GM21360 (cell line): Measurements from ENCODE around the gene FAM90A1.
A peak's percentile ranks its signal among the peaks of the same experiment; 100 is the strongest.
"Not testable (repeated sequence)": the region's sequence is repeated elsewhere in the genome, so short reads cannot be mapped to it uniquely, and the experiment has no call there.

Experiments used
- ATAC-seq: cut with Tn5 transposase; IDR thresholded peaks from one replicate; pipeline ENCODE4 v1.9.1; 2021; ENCODE audit warnings: mild to moderate bottlenecking, moderate library complexity; ENCODE audit not compliant: unreplicated experiment

FAM90A1 gene, protein sequence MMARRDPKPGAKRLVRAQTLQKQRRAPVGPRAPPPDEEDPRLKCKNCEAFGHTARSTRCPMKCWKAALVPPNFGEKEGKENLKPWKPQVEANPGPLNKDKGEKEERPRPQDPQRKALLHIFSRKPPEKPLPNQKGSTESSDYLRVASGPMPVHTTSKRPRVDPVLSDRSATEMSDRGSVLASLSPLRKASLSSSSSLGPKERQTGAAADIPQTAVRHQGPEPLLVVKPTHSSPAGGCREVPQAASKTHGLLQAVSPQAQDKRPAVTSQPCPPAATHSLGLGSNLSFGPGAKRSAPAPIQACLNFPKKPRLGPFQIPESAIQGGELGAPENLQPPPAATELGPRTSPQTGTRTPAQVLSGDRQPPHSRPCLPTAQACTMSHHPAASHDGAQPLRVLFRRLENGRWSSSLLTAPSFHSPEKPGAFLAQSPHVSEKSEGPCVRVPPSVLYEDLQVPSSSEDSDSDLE

DNA sequence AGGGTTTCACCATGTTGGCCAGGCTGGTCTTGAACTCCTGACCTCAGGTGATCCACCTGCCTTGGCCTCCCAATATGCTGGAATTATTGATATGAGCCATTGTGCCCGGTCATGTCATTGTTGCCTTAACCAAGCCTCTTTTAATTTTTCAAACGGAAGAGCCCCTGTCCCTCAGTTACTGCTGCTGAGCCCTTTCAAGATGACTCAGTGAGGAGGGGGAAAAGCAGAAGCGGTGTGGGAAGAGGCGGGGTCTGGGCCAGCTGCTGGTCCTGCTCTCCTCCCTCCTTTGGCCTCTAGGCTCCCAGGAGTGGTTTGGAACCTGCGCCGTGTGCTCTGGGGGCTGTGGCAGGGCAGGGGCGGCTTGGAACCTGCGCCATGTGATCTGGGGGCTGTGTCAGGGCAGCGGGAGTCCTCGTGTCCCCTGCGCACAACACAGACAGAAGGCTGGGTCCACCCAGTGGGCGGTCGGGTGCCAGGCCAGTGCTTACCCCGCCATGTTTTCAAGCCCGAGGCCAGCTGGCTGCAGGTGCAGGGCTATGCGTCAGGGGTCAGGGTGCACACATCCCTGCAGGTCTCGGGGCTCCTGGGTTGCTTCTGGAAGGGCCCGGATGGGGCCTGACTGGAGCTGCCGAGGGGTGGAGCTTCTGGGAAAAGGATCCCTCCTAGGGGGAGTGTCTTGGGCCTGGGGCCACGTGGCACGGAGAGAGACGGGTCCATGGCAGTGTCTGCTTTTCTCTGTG is at the start of gene FAM90A1:
FAM90A1 (minus strand) TSS at position 627 of the 740 bp plus-strand sequence. CDS start 2,786 bp downstream, outside the sequence.
- not testable (repeated sequence) for ATAC-seq

DNA sequence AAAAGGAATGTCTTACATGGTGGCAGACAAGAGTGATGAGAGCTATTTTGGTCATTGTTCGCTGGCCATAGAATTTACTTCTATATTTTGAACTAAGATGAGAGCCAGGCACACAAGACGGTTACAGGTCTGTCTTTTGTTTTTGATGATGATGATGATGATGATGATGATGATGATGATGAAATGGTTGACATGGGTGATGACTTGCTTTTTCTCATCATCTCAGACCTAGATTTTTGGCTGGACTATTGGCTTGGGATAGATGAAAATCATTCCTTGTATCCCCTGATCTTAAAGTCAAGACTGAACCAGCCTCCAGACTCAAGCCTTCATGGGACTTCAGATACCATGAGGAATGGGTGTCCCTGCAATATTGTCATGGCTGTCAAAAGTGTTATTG is 49.0 kb upstream of the FAM90A1 start:
- ATAC-seq, result not testable (repeated sequence)

- ATAC-seq, result not testable (repeated sequence)
Measured at GRCh38 chr12:8266706-8267105, 39.3 kb upstream of the FAM90A1 start.

GRCh38 chr12:8264236-8264635 is 36.8 kb upstream of the FAM90A1 start:
- ATAC-seq, result not testable (repeated sequence)

- not testable (repeated sequence) for ATAC-seq
Measured at GRCh38 chr12:8261111-8261554, 33.7 kb upstream of the FAM90A1 start.

DNA sequence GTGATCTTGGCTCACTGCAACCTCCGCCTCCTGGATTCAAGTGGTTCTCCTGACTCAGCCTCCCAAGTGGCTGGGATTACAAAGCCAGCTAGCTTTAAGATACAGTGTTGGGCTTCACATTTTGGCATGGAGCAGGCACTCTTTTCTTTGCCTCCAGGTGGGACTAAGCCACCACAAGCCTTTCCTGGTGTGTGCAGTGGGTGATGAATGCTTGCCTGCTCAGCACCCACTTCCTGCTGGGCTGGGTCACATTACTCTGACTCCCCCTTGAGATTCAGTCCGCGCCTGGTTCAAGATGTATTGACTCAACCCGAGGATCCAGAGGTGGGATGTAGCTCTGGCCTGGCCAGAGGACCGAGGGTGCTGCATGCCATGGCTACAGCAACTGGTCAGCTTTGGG is 28.9 kb upstream of the FAM90A1 start:
- ATAC-seq, result not testable (repeated sequence)

- not testable (repeated sequence) for ATAC-seq
Measured at GRCh38 chr12:8254705-8255104, 27.3 kb upstream of the FAM90A1 start.

DNA sequence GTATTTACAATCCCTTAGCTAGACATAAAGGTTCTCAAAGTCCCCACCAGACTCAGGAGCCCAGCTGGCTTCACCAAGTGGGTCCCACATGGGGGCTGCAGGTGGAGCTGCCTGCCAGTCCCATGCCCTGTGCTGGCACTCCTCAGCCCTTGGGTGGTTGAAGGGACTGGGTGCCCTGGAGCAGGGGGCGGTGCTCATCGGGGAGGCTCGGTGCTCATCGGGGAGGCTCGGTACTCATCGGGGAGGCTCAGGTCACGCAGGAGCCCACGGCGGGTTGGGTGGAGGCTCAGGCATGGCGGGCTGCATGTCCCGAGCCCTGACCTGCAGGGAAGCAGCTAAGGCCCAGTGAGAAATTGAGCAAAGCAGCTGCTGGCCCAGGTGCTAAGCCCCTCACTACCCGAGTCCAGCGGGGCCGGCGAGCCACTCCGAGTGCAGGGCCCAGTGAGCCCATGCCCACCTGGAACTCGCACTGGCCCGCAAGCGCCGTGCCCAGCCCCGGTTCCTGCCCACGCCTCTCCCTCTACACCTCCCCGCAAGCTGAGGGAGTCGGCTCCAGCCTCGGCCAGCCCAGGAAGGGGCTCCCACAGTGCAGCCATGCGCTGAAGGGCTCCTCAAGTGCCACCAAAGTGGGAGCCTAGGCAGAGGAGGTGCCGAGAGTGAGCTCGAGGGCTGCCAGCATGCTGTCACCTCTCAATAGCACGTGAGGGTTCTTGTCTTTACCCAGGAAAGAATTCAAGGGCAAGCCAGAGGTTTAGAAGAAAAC is 24.8 kb upstream of the FAM90A1 start:
- ATAC-seq, result not testable (repeated sequence)

DNA sequence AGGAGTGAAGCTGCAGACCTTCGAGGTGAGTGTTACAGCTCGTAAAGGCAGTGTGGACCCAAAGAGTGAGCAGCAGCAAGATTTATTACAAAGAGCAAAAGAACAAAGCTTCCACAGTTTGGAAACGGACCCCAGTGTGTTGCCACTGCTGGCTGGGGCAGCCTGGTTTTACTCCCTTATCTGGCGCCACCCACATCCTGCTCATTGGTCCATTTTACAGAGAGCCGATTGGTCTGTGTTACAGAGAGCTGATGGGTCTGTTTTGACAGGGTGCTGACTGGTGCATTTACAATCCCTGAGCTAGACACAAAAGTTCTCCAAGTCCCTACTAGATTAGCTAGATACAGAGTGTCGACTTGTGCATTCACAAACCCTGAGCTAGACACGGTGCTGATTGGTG is 24.2 kb upstream of the FAM90A1 start:
- not testable (repeated sequence) for ATAC-seq

DNA sequence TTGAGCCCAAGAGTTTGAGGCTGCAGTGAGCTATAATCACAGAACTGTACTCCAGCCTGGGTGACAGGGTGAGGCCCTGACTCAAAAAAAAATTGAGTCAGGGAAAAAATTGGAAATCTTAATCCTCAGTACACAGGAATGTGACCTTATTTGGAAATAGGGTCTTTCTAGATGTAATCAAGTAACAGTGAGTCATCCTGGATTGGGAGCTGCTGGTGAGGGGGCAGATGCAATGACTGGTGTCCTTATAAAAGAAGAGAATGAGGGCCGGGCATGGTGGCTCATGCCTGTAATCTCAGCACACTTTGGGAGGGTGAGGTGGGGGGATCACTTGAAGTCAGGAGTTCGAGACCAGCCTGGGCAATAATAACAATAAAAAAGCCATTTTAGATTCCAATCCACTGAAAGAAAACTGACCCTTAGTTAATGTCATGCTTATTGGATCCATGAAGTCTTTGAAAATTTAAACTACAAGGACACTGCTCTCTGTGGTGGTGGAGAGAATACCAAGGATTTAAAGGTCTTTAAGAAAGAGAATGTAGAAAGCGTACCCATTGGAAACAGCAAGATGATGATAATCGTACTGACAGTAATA is 19.6 kb upstream of the FAM90A1 start:
- ATAC-seq, result not testable (repeated sequence)

DNA sequence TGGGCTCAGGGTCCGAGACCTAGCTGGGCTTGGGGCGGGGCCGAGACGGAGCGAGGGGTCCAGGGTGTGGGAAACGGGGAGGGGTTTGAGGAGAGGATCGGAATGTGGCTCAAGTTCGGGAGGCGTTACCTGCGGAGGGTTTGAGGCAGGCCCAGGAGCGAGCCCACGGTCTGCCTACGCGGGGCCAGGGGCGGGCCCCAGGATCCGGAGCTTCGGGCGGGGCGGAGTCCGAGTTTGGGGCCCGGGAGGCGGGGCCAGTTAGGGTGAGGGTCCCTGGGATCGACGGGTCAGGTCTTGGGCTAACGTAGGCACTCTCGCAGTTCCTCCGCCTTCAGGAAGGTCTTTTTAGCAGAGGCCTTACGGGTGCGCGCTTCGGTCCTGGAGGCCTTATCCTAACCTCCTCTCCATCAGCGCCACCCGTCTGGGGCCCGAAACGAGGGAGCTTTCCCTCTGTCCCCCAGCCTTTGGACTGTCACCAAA is 16.3 kb upstream of the FAM90A1 start:
- peak; percentile 22 for ATAC-seq

DNA sequence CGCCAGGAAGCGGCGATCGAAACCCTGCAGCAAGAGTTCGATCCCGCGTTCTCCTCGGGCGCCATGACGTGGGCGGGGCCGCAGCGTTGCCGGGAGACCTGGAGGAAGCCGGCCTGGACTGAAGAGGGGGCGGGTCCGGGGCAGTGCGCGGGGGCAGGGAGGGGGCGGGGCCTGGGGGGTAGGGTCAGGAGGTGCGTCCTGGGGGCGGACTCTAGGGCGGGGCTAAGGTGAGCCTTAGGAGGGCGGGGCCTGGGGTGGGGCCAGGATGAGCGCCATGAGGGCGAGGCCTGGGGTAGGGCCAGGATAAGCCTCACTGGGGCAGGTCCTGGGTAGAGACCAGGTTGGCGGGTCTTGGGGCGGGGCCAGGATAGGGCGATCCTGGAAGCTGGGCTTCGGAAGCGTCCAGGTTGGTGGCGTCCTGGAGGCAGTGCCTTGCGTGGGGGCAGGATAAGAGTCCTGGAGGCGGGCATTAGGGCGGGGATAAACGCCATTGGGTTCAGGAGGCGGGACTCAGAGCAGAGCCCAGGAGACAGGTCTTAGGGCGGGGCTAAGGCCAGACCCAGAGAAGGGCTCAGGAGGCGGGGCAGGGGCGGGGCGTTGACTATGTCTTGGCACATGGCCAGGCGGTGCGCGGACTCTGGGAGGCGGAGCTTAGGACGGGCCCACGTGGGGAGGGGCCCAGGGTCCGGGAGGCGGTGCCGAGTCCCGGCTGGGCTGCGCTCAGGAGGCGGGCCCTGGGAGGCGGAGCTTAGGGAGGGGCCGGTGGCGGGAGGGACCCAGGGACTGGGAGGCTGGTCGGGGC is 15.7 kb upstream of the FAM90A1 start:
- ATAC-seq, result peak; percentile 88

DNA sequence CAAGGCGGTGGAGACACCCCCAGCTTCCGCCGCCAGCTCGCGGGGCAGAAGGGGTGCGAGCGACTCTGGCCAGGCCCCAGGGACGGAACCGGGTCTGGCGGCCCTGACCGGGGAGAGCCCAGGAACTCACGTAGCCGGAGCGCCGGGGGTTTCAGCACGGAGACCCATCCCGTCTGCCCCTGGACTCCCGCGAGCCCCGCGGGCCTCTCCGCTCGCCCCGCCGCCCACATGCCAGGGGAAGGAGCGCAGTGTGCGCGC is 15.1 kb upstream of the FAM90A1 start:
- not testable (repeated sequence) for ATAC-seq

DNA sequence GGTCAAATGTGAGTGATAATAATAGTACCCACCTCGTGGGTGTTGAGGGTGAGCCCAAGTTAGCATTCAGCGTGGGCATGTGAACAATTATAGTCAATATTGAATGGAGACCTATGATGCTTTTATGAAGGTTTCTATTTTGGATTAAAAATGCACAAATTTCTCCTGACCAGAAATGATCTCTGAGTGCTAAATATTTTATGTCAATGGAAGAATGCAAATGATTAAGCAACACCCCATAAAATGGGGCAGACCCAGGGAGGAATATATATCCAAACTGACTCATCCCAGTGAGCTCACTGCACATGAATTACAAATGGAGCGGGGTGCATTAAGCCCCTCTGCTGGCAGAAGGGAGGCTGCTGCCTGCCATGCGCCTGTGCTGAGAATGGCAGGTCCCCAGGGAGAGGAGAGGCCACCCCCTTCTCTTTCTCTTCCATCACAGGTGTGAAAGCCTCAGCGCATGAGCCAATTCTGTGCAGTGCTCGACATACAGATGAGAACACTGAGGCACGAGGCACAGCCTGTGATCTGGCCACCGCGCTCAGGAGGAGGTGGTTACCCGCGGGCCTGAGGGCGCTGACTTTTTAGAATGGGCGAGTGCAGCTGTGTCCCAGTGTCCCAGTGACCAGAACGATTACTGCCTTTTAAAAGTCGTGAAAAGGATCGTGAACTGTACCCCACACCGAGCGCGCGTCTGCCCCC is 14.7 kb upstream of the FAM90A1 start:
- not testable (repeated sequence) for ATAC-seq

- ATAC-seq, result not testable (repeated sequence)
Measured at GRCh38 chr12:8240340-8241114, 13.1 kb upstream of the FAM90A1 start.

GRCh38 chr12:8237031-8237430 is 9.6 kb upstream of the FAM90A1 start:
- not testable (repeated sequence) for ATAC-seq

DNA sequence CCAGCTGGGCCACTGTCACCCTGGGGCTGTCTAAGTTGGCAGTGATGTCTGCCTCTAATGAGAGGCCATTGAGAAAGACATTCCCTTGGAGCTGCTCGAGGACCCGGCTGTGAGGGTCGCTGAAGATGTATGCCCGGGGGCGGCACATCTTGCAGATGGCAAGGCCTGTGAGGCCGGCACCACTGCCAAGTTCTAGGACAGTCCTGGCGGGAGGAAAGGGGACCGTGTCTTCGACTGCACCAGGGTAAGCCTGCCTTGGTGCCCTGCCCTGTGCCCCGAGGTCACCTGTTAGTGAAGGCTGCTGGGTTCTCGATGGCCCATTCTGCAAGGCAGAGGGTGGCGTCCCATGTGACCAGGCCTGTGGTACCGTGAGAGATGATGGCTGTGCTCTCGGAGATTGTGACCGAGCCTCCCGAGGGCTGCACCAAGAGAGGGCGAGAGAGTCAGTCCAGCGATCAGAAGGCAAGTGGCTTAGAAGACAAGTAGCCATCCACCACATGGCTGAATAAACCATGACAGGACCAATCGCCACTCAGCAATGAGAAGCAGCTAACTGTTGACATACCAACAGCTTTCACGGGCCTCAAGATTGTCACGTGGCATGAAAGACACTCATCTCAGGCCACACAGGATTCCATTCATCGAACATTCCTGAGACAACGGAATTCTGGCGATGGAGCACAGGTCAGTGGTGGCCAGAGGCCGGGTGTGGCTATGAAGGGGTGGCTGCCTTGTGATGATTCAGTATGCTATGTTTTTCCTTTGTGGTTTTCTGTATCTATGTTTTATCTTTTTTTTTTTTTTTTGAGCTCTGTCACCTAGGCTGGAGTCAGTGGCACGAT is 8.1 kb upstream of the FAM90A1 start:
- ATAC-seq, result not testable (repeated sequence)

GRCh38 chr12:8234746-8235145 is 7.3 kb upstream of the FAM90A1 start:
- ATAC-seq, result not testable (repeated sequence)
